Activated CD8-positive, alpha-beta memory T cell treated with anti-CD3 and anti-CD28 coated beads, Interleukin-2, amount 50 U/mL, for 24 hours (primary cell): ENCODE data around the gene SPINT4.

Source experiments
- DNase-seq: peaks from one replicate; pipeline ENCODE4 v3.0.0-alpha.2; 2020; ENCODE audit errors: extremely low read depth

Gene SPINT4

DNA sequence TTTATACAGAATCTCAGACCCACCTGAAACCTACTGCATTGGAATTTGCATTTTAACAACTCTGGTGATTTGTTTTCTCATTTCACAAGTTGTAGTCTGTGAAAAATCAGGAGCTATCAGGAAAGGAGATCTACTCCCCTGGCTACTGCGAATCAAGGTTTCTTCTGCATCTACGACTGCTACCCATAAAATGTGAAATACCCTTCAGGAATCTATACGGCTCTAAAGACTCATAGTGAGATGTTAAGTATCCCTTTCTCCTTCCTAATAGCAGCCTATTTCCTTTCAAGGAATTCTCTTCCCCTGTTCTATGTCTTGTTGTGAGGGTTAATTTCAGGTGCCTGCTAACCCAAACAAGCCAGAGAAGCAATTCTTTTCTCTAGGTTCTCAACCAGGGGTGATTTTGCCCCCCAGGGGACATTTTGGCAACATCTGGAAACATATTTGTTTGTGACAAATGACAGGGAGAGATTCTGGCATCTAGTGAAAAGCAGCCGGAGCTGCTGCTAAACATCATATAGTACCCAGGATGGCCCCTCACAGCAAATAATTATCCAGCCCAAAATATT is 43.2 kb downstream of the SPINT4 start:
- DNase-seq, result no peak

DNA sequence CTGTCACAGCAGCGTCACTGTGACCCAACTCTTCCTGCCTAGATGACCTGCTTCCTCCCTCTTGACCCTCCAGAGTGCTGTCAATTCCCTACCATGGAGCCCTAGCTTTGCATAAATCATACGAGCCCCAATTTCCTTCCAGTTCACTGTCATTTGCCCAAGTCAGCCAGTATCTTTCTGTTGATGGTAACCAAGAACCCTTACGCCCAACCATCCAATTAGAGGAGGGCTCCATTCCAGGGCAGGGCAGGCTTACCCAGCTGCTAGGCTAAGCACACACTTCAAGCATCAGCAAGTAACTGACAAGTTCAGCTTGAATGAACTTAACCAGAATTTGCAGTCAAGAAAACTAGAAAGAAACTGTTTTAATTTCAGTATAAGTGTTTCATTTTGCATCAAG is 43.8 kb downstream of the SPINT4 start:
- no peak for DNase-seq

DNA sequence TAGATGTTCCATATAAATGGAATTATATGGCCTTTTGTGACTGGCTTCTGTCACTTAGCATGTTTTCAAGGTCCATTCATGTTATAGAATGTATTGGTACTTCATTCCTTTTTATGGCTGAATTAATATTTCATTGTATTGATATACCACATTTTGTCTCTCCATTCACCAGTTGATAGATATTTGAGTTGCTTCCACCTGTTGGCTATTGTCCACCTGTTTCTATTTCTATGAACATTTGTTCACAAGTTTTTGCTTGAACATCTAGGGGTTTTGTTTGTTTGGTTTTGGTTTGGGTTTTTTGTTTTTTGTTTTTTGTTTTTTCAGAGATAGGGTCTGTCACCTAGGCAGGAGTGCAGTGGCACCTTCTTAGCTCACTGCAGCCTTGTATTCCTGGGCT is 46.3 kb downstream of the SPINT4 start:
- no peak for DNase-seq

- peak; percentile 57 for DNase-seq
These were observed 49.1 kb downstream of the SPINT4 start for GRCh38 chr20:45771182-45771759.

DNA sequence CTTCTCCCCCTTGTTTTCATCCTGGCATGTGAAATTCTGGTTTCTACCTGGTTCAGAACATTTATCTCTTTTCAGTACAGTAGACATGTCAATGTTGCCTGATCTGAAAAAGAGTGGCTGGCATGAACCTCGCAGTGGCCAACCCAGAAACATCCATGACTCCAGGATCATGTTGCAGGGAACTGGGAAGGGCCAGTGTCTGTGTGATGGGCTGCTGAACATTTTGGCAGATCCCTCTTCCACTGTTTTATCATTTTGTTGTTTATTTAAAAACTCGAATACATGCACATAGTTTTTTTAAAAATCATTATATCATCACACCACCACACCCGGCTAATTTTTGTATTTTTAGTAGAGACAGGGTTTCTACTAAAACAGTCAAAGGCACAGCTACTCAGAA is 50.5 kb downstream of the SPINT4 start:
- DNase-seq, result no peak

DNA sequence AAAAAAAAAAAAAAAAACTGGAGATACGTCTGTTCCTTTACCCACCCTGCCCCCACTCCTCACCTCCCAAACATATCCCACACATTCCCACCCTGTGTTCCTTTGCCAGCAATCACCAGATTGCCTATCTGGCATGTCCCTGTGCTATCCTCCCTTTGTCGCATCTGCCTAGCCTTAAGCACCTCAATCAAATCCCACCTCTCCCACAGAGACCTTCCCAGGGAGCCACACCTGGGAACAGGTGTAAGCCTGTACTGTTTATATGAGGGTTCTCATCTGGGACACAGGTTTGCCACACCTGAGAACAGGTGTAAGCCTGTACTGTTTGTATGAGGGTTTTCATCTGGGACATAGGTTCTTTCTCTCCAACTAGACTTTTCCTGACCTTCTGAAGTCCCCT is 52.8 kb downstream of the SPINT4 start:
- DNase-seq, result no peak

DNA sequence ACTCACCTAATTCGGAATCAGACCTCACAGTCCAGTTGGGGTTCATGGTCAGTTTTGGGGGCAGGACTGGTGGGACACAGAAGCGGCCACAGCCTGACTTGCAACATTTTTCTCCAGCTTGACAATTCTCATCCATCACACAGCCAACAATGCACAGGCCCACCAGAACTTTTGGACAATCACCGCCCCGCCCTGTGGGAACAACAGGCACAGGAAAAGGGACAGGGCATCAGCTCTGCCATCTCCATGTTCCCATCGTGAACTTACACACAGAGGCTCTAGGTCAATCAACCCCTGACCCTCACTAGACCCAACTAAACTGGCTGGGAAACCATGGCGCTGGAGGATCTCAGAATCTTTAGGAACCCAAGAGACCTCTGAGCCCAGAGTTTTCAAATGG is 53.3 kb downstream of the SPINT4 start:
- no peak for DNase-seq
